GM18873 (cell line): Measurements from ENCODE around the gene BOK.

ENCODE experiments used
- ATAC-seq: cut with Tn5 transposase; IDR thresholded peaks from one replicate; pipeline ENCODE4 v1.9.1; 2021; ENCODE audit warnings: mild to moderate bottlenecking, moderate library complexity, moderate number of reproducible peaks; ENCODE audit not compliant: unreplicated experiment, low FRiP score

BOK gene

GRCh38 chr2:241595600-241596140 lies 37.1 kb downstream of the BOK start:
- no peak for ATAC-seq

DNA sequence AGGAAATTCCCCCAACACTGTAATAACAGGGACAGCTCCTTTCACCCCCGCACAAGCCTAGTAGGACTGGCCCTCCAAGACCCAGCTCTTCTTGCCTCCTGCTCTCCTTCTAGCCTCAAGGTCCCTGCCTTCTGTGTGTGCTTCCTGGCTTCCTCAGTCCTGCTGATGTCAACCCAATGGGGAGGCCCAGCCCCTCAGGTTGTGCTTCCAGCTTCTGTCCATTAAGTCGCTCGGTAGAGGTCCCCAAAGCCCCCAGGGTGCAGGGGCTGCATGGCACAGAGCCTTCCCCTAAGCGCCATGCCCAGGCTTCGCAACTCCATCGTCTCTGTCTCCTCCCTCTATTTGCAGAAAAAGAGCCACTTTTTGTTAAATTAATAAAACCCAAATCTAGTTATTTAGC lies 39.0 kb downstream of the BOK start:
- ATAC-seq: no peak

GRCh38 chr2:241598061-241598460 lies 39.5 kb downstream of the BOK start:
- ATAC-seq: no peak

- no peak for ATAC-seq
Observed at GRCh38 chr2:241598487-241598886, 39.9 kb downstream of the BOK start.

DNA sequence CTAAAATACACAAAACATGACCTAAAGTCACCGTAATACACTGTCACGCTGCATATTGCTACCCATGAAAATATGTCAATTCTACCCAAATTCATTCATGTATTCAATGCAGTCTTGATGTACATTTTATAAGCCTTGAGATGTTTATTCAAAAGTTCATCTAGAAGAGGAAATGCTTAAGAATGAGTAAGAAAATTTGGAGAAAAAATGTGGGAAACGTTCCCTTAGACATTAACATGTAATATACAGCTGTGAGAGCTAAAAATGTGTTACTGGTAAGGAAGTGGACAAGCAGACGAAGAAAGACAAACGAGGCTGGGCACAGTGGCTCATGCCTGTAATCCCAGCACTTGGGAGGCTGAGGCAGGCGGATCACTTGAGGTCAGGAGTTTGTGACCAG lies 41.1 kb downstream of the BOK start:
- ATAC-seq: no peak

- no peak for ATAC-seq
Observed at GRCh38 chr2:241601841-241602240, 43.3 kb downstream of the BOK start.

DNA sequence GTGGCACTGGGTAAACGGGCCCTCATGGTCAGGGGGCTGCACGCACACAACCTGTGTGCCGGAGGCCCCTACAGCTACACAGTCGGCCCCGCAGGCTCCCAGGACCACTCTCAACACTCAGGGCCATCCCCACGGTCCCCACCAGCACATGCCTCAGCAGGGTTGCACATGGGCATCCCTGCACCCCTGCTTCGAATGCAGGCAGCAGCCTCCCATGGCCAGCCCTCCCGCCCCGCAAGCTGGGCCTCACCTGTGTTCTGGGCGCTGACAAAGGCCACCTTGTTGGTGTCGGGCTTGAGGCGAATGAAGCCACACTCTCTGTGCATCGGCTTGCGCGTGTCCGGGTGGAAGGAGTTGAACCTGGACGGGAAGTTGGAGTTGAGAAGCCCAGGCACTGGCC lies 44.2 kb downstream of the BOK start:
- no peak for ATAC-seq

- no peak for ATAC-seq
Observed at GRCh38 chr2:241603686-241604085, 45.1 kb downstream of the BOK start.

- ATAC-seq: no peak
Observed at GRCh38 chr2:241606186-241606585, 47.6 kb downstream of the BOK start.

- ATAC-seq: no peak
Observed at GRCh38 chr2:241607162-241607885, 48.8 kb downstream of the BOK start.

- no peak for ATAC-seq
Observed at GRCh38 chr2:241608881-241609280, 50.3 kb downstream of the BOK start.

DNA sequence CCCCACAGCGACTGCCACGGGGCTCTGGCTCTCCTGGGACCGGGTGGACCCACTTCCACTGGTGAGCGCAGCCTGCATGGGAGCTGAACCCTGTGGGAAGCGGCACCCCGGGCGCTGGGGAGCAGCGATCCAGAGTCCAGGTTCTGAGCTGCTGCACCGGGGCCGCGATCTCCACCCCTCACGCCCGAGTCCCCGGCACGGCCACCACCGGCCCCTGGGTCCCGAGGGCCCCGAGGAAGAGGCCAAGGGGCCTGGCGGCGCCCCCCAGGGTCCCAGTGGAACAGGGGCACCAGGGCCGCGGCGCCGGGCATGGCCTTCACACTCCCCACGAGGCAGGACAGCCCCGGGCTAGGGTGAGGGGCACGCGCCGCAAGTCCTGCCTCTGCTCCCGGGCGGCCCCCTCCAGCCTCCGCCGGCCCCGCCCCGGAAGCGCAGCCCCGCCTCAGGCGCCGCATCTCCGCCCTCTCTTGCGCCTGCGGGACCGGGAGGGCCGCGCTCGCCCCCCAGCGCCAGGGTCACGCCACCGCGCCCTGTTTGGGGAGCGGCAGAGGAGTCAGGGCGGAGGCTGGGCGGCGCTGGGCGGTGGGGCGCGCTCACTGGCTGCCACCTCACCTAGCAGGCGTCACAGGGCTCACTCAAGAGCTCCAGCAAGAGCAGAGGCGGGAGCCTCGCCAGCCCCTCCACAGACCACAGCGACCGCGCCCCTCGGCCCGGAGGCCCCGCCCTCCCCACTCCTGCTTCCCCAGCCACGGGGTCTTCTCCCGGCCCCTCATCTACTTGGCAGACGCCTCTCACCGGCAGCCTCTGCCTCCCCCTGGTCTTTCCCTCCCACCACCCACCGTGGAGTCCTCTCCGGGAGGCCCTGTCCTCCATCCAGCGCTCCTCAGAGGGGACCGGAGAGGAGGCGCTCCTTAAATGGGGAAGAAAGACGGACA lies 51.6 kb downstream of the BOK start:
- ATAC-seq: peak; percentile 71

GRCh38 chr2:241611062-241611461 lies 52.5 kb downstream of the BOK start:
- ATAC-seq: no peak

DNA sequence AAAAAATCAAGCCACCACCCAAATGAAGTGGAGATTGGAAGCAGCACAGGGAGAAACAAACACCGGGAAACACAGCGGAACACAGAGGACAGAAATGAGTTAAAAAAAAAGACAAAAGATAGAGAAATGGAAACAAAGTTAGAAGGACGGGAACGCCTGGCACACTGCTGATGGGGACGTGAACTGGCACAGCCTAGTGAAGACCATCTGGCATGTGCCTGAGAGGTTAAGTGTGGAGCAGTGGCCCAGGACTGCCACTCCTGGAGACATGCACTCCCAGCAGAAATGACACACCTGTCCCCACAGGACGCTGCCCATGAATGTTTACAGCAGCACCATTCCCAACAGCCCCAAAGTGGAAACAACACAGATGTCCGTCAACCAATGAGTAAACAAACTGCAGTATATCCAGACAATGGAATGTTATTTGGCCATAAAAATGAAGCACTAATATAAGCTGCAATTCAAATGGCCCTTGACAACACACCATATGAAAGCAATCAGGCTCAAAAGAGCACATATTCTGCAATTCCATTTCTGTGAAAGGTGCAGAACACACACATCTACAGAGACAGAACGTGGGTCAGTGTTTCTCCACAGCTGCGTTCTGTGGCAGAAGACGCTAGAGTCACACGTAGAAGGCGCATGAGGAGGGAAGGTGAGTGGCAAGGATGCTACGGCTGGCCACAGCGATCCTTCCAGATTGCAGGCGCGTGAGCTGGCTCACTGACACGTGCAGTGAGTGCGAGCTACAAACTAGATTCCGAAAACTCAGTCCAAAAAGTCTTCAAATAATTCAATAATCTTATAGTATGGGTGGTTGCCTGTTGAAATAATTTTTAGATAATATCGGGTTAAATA lies 53.8 kb downstream of the BOK start:
- ATAC-seq: no peak

- no peak for ATAC-seq
Observed at GRCh38 chr2:241613017-241613780, 54.7 kb downstream of the BOK start.

DNA sequence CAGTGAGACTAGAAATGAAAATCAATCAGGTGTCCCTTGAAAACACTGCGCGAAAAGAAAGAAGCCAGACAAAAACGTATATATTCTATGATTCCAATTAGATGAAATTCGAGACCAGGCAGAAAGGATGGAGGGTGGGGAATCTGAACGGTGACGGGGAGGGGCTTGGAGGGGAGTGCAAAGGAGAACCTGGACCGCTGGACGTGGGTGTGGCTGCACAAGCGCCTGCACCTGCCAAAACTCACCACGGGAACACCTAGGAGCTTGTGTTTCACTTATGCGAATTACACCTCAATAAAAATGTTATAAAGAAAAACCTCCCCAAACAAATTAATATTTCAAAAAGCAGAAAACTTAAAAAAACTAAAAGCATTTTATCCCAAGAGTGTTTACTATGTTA lies 56.5 kb downstream of the BOK start:
- no peak for ATAC-seq

GRCh38 chr2:241615522-241616052 lies 57.0 kb downstream of the BOK start:
- ATAC-seq: no peak

DNA sequence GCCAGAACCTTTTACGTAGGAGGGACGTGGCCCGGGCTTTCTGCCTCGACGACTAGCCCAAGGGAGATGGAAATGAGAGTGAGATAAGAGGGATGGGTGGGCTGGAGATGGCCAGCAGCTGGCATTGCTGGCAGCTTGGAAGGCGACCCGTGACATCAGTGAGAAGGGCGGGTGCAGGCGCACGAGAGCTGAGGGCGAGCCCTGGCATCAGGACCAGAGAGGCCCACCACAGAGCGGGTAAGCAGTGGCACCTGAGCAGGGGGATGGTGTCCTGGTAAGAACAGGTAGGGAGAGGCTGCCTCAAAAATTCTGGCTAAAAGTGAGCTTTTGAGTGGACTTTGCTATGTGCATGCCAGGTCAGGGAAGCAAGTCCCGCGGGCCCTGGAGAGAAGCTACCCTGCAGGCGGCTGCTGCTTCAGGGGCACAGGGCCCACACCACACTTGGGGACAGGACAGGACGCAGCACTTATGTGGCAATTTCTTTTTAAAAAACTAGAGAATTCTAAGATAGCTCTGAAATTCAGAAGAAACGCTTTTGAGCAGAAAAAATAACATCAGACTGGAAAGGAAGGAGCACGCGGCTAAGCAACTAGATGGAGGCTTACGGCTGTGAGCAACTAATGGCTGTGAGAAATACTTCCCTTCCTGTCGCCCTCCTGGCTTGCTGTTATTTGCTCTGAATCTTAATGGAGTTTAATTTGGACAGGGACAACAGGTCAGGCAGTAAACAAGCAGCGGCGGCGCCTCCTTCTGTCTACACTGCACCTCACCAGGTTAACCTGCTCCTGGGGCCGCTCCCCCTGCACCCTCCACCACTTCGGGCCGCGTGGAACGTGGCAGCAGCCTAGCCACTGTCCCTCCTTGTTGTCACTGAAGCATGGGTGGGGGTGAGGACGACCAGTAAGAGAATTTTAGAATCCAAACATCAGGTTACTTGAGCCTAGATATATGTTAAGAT lies 57.9 kb downstream of the BOK start:
- no peak for ATAC-seq
